Stimulated activated CD8-positive, alpha-beta memory T cell treated with anti-CD3 and anti-CD28 coated beads, Interleukin-7, amount 100 ng/mL, for 48 hours (primary cell): ENCODE data around the gene TMSB15B.
"Not testable (repeated sequence)": the region's sequence is repeated elsewhere in the genome, so short reads cannot be mapped to it uniquely, and the experiment has no call there.

Source experiments
- DNase-seq, 2 donors: peaks; one replicate each; pipeline ENCODE4 v3.0.0-alpha.2; 2020; ENCODE audit warnings: low read depth in 1 of 2; ENCODE audit errors: extremely low read depth in 1 of 2

TMSB15B gene

DNA sequence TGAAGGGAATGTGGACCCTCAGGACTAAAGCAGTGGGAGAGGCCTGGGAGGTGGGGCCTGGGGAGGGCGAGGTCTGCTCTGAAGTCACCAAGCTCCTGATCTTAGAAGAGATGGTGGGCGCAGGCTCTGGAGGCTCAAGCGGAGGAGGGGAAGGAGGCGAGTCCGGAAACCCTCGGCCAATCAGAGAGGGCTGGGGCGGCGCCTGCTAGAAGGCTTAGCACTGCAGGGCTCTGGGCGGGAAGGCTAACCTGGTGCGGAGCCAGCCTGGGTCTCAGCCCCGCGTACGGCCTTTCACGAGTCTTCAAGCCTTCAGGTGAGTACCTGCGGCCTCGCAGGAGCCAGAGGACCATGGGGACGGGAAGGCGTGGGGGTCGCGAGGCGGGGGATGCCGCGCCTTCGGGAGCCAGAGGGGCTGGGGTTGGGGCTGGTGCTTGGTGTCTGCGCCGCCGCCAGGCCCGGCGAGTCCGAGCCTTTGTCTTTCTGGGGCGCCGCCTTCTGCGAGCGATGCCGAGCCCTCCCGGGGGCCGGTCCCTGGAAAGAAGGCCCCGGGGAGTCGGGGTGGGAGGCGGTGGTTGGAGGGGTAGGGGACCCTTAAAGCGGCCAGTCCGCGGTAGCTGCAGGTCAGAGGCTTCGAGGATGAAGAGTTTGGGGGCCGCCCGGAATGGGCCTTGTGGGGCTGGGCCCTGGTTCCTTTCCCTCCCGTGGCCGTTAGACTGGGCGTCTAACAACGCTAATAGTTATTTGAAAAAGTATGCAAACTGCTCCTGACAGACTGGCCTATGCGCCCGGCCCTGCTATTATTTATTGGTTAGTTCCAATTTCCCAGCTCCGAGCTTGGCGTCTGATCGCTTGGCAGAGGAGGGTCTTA lies at the start of gene TMSB15B:
Gene TMSB15B, plus strand, starts transcription at position 217 of the 868 bp plus-strand sequence.
- not testable (repeated sequence) for DNase-seq

DNA sequence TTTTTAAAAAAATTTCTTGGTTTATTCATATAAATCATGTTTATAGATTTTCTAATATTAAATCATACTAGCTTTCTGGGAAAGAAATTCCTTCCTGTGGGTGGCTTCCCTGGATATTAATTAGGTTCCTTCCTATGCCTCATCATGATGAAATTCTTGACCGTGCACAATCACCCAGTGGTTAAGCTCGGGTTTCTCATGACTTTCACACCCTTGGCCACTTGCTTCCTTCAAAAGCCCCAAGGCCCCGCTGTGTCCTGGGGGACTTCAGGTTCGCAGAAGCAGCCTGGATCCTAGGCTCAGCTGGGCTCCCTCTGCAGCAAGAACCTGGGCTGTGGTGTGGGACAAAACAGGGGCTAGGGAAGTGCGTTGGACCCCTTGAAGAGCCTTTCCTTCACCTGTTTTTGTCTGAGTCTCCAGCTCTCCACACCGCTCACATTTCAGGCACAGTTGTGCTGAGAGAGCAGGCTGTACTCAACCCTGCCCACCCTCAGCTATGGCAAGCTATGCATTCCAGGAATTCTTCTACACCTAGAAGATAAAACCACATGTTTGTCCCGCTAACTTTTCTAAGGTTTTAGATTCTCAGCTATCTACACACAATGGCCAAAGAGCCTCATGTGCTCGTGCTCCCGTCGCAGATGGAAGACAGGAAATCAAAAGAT lies 48.9 kb upstream of the TMSB15B start:
- no peak for DNase-seq

- DNase-seq, result no peak
Measured at GRCh38 chrX:103918050-103918449, 44.4 kb upstream of the TMSB15B start.

DNA sequence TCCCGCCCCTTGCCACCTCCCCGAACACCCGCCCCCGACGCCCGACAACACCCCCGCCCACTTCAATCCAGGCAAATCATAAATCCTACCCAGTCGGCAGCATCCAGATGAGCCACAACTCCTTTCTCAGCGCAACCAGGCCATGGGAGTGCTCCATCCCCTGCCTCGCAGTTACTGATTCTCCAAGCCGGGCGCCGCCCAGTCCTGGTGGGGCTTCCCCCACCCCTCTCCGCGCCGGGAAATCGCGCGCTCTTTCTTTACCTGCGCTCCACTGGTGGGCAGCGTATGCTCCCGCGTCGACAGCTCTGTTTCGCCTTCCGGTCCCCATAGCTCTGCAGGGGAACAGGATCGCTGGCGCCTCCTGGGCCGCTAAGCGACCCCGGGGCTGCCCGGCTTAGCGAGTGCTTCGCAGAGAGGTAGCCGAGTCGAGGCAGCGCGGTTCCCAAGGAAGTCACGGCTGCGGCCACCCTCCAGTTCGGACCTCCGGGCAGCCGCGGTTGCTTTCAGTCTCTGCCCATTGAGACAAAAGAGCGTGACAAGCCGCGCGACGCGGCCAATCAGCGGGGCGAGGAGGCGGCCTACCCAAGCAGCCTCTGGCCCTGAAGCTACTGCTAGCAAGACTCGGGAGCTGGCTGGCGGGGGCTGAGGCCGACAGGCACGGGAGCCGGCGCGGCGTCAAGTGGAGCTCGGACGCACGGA lies 43.7 kb upstream of the TMSB15B start:
- peak; percentile 36 to 47 for DNase-seq

DNA sequence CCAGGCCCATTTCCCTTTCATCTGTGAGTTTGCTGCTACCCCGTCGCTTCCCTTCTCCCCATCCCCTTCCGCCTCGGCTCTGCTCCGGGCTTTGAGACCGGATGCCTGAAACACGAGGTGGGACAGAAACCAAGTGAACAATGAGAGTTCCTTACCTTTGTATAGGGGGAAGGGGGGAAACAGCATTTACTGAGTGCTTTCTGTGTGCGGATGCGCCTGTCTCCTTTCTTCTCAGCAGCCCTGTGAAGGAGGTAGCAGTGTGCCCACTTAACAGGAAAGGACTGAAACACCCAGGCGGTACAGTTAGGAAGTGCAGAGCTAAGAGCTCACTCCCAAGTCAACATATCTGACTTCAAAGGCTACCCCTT lies 43.2 kb upstream of the TMSB15B start:
- DNase-seq, result no peak

DNA sequence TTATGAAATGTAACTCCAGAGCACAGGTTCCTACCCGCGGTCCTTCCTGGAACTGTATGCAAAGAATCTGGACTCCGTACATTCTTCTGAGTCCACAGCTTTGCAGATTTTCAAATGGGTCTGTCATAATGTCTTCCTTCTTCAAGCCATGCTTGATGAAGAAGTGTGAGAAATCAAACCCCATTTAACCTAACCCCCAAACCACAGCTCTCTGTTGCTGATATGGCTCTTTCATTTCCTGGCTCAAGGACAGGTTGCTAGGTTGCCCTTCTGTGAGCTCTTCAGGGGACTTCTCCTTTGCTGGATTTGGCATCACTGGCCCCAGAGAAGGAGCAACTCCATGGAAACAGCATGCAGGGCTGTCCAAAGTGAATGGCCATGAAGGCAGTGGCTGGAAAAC lies 41.9 kb upstream of the TMSB15B start:
- DNase-seq, result not testable (repeated sequence)

DNA sequence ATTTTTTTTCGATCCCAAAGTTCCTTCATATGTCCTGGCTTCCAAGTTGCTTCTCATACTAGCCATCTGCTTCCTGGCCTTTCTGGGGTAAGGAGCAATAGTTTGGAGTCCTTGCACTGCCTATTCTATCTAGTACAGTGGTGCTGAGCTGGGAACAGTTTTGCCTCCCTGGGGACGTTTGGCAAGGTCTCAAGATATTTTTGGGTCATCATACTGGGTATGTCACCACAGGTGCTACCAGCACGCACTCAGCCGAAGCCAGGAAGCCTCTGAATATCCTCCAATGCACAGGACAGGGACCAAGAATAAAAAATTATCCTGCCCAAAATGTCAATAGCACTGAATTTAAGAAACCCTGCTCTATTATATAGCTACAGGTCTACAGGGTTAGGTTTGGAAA lies 35.4 kb upstream of the TMSB15B start:
- no peak for DNase-seq

GRCh38 chrX:103927633-103928032 lies 34.8 kb upstream of the TMSB15B start:
- DNase-seq, result no peak

DNA sequence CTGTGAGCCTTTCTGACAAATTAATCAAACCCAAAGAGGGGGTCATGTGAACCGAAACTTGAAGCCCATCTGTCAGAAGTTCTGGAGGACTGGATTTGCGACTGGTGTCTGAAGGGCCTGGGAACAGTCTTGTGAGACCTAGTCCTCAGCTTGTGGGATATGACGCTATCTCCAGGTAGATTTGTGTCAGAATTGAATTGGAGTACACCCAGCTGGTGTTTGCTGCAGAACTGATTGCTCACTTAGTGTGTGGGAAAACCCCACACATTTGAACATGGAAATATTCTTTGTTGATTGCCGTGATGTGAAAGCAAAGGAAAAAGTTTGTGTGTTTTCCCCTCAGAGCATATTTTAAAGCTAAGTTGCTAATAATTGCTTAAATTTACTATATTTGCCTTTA lies 30.3 kb upstream of the TMSB15B start:
- DNase-seq, result no peak

GRCh38 chrX:103940257-103940656 lies 22.2 kb upstream of the TMSB15B start:
- DNase-seq, result not testable (repeated sequence)

DNA sequence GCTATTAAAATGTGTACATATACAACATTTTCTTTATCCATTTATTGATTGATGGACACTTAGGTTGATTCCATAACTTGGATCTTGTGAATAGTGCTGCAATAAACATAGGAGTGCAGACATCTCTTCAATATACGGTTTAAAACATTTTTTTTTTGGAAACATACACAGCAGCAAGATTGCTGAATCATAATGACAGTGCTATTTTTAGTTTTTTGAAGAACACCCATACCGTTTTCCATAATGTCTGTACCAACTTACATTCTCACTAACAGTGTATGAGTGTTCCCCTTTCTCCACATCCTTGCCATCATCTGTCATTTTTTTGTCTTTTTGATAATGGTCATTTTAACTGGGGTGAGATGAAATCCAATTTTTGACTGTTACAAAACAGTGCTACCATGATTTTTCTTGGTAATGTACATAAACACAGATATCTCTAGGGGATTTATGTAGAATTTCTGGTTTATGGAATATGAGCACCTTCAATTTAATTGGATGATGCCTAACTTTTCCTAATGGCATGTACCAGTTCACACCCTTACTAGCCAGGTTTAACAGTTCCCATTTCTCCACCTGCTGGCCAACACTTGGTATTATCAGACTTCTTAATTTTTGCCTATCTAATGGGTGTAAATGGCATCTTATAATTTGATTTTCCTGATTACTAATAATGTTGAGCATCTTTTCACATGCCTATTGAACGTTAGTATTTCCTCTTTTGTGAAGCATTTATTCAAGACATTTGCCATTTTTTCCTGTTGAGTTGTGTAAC lies 21.0 kb upstream of the TMSB15B start:
- DNase-seq, result no peak

DNA sequence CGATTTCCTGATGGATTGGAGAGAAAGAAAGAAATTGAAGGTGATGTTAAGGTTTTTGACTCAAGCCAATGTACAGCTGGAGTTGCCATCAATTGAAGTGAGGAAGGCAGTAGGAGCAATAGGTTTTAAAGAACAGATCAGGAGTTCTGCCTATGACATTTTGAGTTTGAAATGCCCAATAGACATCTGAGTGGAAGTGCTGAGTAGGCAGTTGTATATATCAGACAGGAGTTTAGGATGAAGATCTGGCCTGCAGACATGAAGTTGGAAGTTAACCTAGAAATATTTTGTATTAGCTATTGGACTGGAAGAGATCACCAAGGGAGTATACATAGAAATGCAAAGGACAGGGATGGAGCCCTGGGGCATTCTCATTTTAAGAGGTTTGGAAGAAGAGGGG lies 12.9 kb upstream of the TMSB15B start:
- no peak for DNase-seq

DNA sequence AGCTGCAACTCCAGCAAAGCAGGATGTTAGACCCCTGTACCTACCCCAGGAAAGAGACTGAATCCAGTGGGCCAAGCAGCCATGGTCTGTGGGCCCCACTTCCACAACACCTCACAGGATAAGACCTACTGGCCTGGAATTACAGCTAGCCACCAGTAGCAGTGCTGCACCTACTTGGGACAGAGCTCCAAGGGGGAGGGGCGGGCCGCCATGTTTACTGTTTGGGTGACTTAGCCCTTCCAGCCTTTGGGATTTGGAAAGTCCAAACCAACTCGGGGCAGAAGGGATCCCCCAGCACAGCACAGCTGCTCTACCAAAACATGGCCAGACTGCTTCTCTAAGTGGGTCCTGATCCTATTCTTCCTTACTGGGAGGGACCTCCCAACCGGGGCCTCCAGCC lies 9.1 kb upstream of the TMSB15B start:
- DNase-seq, result no peak

DNA sequence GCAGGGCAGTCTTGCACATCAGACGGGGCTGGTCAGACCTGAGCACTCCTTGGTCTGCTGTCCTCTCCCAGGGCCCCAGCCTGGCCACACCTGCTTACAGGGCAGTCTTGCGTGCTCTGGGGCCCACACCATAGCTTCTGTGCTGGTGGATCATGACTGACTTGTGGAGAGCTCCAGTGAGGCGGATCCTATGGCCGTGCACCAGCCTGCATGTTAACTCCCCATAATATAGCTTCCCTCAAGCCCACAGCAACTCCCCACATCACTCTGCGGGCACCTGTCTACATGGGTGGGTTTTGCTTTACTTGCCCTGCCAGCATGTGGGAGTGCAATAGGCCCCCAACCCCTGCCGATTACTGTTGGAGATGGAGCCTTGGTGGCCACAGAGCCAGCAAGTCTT lies 8.2 kb upstream of the TMSB15B start:
- DNase-seq, result no peak

GRCh38 chrX:103960599-103960998 lies 1.8 kb upstream of the TMSB15B start:
- DNase-seq, result not testable (repeated sequence)

GRCh38 chrX:103983508-103983907 lies 21.1 kb downstream of the TMSB15B start:
- not testable (repeated sequence) for DNase-seq

DNA sequence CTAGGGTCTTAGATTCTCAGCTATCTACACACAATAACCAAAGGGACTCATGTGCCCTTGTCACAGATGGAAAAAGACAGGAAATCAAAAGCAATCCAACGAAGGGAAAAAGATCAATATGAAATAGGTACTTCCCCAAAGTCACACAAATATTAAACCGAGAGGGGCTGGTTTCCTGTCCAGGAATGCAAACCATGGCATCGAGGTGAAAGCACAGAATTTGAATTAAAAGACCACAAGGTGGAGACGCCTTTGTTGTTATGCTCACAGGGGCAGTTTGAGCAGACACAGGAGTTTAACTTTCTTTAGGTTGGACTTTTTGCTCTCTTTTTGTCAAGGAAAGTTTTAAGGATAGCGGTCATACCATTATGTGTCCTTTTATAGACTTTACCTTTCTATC lies 36.8 kb downstream of the TMSB15B start:
- no peak for DNase-seq

DNA sequence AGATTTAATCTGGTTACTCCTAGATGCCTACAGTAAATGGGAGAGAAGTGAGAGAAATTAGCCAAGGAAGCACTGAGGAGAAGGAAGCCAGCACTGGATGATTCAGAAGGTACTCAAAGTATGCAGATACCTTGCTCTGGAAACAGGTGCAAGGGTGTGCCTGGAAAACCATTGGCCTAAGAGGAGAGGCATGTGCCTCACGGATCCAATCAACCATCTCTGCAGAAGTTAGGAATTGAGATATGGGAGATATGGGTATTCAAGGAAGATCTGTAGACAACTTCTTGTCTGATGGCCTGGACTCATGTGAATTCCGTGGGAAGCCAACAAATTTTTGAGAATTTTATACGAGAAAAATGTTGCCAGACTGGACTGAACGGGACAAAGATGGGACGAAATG lies 46.4 kb downstream of the TMSB15B start:
- DNase-seq, result no peak

GRCh38 chrX:104013158-104013557 lies 50.7 kb downstream of the TMSB15B start:
- no peak for DNase-seq

DNA sequence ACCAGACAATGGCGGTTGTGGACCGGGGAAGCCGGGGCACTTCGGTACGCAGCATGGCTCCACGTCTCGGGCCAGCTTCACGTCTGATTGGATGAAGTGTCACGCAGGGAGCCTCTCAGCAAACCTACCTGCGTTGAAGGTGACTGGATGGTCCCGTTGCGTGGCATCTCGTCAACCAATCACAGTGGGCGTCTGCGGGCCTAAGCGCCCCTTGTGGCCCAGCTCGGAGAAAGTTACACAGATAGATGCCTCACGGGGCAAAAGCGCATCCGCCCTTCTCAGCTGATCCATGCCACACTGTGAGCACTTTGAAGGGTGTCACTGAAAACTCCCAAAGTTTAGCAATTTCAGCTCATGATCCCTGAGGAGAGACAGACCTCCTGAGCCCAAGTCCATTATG lies 51.2 kb downstream of the TMSB15B start, which contains the start of gene H2BW1:
Gene H2BW1, minus strand, starts transcription at position 103 of the 400 bp plus-strand sequence. CDS start 132 bp downstream, outside the sequence.
- no peak for DNase-seq

- not testable (repeated sequence) for DNase-seq
Measured at GRCh38 chrX:104015576-104015975, 53.1 kb downstream of the TMSB15B start.
